ENCODE data around the gene LRRC61. TPM values are rescaled to one million over a fixed set of nuclear protein-coding genes. Genes with fewer than 3 reads are reported as not detected.

LRRC61 gene
- total RNA-seq, 4 donors from 2014 or later, result 7.1 to 25.1 (median 14.0) TPM

DNA sequence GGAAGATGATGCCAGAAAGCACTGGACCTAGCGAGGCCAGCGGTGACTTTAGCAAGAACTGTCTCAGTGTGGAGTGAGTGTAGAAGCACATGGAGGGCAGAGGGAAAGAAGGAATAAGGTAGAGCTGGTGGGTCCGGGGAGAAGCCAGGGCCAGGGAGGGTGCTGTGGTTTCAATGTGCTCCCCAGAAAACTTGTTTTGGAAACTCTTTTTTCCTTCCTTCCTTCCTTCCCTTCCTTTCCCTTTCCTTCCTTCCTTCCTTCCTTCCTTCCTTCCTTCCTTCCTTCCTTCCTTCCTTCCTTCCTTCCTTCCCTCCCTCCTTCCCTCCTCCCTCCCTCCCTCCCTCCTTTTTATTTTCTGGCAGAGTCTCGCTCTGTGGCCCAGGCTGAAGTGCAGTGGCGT, 23.8 kb downstream of the LRRC61 start:
- no peak for TF ChIP-seq EP300 (IDR thresholded peaks at IDR 0.05)
- no peak for TF ChIP-seq POLR2A (IDR thresholded peaks at IDR 0.05)
- no peak for TF ChIP-seq POLR2AphosphoS5 (IDR thresholded peaks at IDR 0.05)
- TF ChIP-seq, protein P1, sequence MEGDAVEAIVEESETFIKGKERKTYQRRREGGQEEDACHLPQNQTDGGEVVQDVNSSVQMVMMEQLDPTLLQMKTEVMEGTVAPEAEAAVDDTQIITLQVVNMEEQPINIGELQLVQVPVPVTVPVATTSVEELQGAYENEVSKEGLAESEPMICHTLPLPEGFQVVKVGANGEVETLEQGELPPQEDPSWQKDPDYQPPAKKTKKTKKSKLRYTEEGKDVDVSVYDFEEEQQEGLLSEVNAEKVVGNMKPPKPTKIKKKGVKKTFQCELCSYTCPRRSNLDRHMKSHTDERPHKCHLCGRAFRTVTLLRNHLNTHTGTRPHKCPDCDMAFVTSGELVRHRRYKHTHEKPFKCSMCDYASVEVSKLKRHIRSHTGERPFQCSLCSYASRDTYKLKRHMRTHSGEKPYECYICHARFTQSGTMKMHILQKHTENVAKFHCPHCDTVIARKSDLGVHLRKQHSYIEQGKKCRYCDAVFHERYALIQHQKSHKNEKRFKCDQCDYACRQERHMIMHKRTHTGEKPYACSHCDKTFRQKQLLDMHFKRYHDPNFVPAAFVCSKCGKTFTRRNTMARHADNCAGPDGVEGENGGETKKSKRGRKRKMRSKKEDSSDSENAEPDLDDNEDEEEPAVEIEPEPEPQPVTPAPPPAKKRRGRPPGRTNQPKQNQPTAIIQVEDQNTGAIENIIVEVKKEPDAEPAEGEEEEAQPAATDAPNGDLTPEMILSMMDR (IDR thresholded peaks at IDR 0.05), result no peak
- WGBS, 2 donors (ENCODE audit: low coverage in 1 of 2), result 78 to 92% methylated on average over 3 to 4 of the region's 5 CpGs
- Histone ChIP-seq H3K27ac (no peak overlapping the region), H3K36me3 (no peaks in the 10 kb centered on the region), H3K4me3 (no peak overlapping the region), H3K27me3 (no peaks in the 10 kb centered on the region), H3K9me3 (no peaks in the 10 kb centered on the region), H3K4me1 (peaks cover 0 to 8% (median 0%) of the 10 kb centered on the region in 3 donors)
- no peak for ATAC-seq

DNA sequence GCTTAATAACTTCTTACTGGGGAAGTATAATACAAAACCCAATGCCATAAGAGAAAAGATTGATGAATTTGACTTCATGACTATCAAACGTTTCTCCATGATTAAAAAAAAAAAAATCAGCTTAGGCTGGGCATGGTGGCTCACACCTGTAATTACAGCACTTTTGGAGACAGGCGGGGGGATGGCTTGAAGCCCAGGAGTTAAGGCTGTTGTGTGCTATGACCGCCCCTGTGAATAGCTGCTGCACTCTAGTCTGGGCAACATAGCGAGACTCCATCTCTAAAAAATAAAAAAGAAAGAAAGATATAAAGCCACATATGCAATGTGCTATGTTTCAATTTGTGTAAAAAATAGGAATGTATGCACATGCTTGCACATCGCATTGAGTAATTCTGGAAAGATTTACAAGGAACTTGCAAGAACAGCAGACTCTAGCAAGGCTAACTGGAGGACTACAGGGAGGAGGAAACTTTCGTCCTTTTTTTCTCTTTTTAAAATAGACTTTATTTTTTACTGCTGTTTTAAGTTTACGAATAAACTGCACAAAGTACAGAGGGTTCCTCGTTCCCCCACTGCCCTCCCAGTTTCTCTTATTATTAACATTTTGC, 28.5 kb downstream of the LRRC61 start:
- Histone ChIP-seq H3K27ac (no peak overlapping the region), H3K9me3 (no peaks in the 10 kb centered on the region), H3K36me3 (no peaks in the 10 kb centered on the region), H3K4me3 (no peak overlapping the region), H3K4me1 (peaks cover 0 to 12% (median 0%) of the 10 kb centered on the region in 3 donors), H3K27me3 (no peaks in the 10 kb centered on the region)
- TF ChIP-seq, protein P1 (IDR thresholded peaks at IDR 0.05), result no peak
- TF ChIP-seq EP300 (IDR thresholded peaks at IDR 0.05) (no peak), POLR2A (IDR thresholded peaks at IDR 0.05) (no peak), POLR2AphosphoS5 (IDR thresholded peaks at IDR 0.05) (no peak)
- 64 to 70% methylated on average over 6 to 8 of the region's 8 CpGs for WGBS, 2 donors (ENCODE audit: low coverage in 1 of 2)
- ATAC-seq, result no peak

DNA sequence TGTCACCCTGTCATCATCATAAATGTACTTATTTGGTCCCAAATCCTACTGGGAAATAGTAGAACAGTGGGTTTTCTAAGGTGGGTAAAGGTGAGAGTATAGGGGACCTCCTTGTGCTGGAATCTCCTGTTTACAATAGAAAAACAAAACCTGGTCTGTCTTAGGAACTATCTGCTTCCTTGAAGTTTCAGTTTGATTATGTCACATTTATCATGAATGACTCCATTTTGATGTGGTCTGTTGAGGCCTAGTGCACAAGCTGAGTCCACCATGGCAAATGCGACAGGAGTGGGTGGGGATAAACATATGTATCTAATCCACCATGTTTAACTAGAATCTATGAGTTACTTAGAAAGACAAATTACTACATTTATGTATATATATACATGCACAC, 32.5 kb downstream of the LRRC61 start:
- Histone ChIP-seq H3K36me3 (no peaks in the 10 kb centered on the region), H3K27ac (peak overlapping the region in 2 of 4 donors; percentile 10 to 50), H3K4me3 (no peak overlapping the region), H3K27me3 (no peaks in the 10 kb centered on the region), H3K4me1 (peaks cover 0 to 12% (median 0%) of the 10 kb centered on the region in 3 donors), H3K9me3 (no peaks in the 10 kb centered on the region)
- no peak for ATAC-seq
- WGBS, 2 donors (ENCODE audit: low coverage in 1 of 2), result 71 to 100% methylated on average over 1 of the region's 1 CpG
- TF ChIP-seq POLR2AphosphoS5 (IDR thresholded peaks at IDR 0.05) (no peak), EP300 (IDR thresholded peaks at IDR 0.05) (no peak), POLR2A (IDR thresholded peaks at IDR 0.05) (no peak)
- TF ChIP-seq, protein P1 (IDR thresholded peaks at IDR 0.05), result no peak

DNA sequence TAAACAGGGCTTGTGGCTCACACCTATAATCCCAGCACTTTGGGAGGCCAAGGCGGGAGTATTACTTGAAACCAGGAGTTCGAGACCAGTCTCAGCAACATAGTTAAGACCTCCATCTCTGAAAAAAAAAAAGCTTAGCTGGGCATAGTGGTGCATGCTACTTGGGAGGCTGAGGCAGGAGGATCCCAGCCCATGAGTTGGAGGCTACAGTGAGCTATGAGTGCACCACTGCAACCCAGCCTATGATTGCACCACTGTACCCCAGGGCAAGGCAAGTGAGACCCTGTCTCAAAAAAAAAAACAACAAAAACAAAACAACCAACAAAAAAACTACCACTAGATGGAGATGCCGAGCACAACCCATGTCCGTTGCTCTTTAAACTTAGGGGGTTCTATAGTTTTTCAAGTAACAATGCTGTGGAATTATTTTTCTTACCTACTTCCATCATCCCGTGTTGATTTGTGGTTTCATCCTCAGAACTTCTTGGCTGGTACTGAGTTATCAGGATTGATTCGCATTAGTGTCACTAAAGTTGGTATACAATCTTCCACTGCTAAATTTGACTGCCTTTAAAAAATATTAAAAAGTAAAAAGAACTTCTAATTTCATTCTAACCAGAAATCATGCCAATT, 33.2 kb downstream of the LRRC61 start:
- no peak for ATAC-seq
- H3K36me3 ChIP-seq, result no peaks in the 10 kb centered on the region
- H3K4me1 ChIP-seq, result peaks cover 0 to 14% (median 0%) of the 10 kb centered on the region in 3 donors
- TF ChIP-seq, protein P1 (IDR thresholded peaks at IDR 0.05), result peak; percentile 37 to 69 (median 42)
- TF ChIP-seq EP300 (IDR thresholded peaks at IDR 0.05), result no peak
- TF ChIP-seq POLR2AphosphoS5 (IDR thresholded peaks at IDR 0.05), result no peak
- no peak for TF ChIP-seq POLR2A (IDR thresholded peaks at IDR 0.05)
- no peaks in the 10 kb centered on the region for H3K27me3 ChIP-seq
- H3K9me3 ChIP-seq, result no peaks in the 10 kb centered on the region
- H3K4me3 ChIP-seq, result no peak overlapping the region
- peak overlapping the region in 1 of 4 donors; percentile 50 for H3K27ac ChIP-seq
- WGBS, 2 donors (ENCODE audit: low coverage in 1 of 2), result 12 to 38% methylated on average over 4 to 5 of the region's 6 CpGs

DNA sequence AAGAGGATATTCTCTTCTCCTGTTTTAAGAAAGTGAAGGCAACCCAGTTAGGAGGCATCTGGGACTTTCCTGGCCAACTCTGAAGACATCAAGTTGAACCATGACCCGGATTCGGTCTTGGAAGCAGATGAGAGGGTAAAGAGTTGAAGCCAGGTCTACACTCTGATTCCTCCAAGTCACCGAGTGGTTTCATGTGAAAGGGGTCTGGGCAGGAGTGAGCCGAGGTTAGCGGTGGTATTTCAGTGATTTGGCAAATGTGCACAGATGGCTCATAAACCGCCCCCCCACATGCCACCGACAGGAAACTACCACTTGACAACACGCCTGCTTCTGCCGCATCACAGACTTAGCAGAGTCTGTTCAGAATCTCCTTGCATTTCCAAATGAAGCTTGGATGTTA, 34.1 kb downstream of the LRRC61 start:
- WGBS, 2 donors (ENCODE audit: low coverage in 1 of 2), result 61 to 73% methylated on average over 3 to 7 of the region's 9 CpGs
- H3K27ac ChIP-seq, result no peak overlapping the region

More for the DNA sequence above, 34.1 kb downstream of the LRRC61 start:
- peaks cover 0 to 23% (median 0%) of the 10 kb centered on the region in 3 donors for H3K4me1 ChIP-seq
- H3K4me3 ChIP-seq, result no peak overlapping the region
- TF ChIP-seq POLR2A (IDR thresholded peaks at IDR 0.05), result no peak
- TF ChIP-seq, protein P1 (IDR thresholded peaks at IDR 0.05), result no peak
- no peak for TF ChIP-seq POLR2AphosphoS5 (IDR thresholded peaks at IDR 0.05)
- TF ChIP-seq EP300 (IDR thresholded peaks at IDR 0.05), result no peak
- H3K9me3 ChIP-seq, result no peaks in the 10 kb centered on the region
- H3K27me3 ChIP-seq, result no peaks in the 10 kb centered on the region
- no peaks in the 10 kb centered on the region for H3K36me3 ChIP-seq
- no peak for ATAC-seq

All from gastroesophageal sphincter (tissue), 4 donors.